ENCODE measurements around the gene GARNL3. TPM values are rescaled to one million over a fixed set of nuclear protein-coding genes. Genes with fewer than 3 reads are reported as not detected.

The GARNL3 gene
- total RNA-seq, 2 donors from 2014 or later = 34.2 to 34.4 TPM

GRCh38 chr9:127417131-127418036 is 152.8 kb downstream of the GARNL3 start:
- H3K9me3 ChIP-seq = no peaks in the 10 kb centered on the region
- H3K4me1 ChIP-seq (replicated peaks) = no peaks in the 10 kb centered on the region
- TF ChIP-seq POLR2AphosphoS5 (IDR thresholded peaks at IDR 0.05) (no peak), POLR2A (IDR thresholded peaks at IDR 0.05) (no peak), CTCF (IDR thresholded peaks at IDR 0.05) (no peak)
- peak; percentile 36 for DNase-seq (ENCODE audit: low spot score)
- H3K4me3 ChIP-seq = no peak overlapping the region
- 68% methylated on average over 14 of the region's 15 CpGs for WGBS
- H3K27ac ChIP-seq = no peak overlapping the region
- H3K36me3 ChIP-seq = no peaks in the 10 kb centered on the region
- intact Hi-C loops (cut with DNase I) = no loop called here
- no peaks in the 10 kb centered on the region for H3K27me3 ChIP-seq (replicated peaks; ENCODE audit: insufficient read depth)

DNA sequence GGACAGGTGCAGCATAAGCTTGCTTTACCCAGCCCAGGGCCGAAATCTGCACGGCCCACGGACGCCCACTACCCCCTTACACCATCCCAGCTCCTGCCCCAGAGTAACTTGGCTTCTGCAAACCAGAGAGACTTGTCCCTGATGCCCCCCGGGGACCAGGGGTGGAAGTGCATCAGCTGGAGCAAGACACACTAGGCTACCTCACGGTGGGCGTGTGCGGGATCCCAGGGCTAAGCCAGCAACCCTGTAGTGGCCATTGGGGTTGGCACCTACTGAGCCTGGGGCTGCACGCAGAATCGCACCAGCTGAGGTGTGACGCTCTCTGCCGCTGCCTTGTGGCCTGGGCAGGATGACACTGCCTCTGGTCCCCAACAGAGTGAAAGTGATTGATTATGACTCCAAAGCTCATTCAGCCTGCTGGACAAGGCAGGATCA is 153.5 kb downstream of the GARNL3 start:
- no peaks in the 10 kb centered on the region for H3K36me3 ChIP-seq
- no peaks in the 10 kb centered on the region for H3K27me3 ChIP-seq (replicated peaks; ENCODE audit: insufficient read depth)
- no peak for DNase-seq (ENCODE audit: low spot score)
- intact Hi-C loops (cut with DNase I) = no loop called here
- no peak for TF ChIP-seq CTCF (IDR thresholded peaks at IDR 0.05)
- no peak overlapping the region for H3K4me3 ChIP-seq
- H3K9me3 ChIP-seq = no peaks in the 10 kb centered on the region
- peaks cover 4% of the 10 kb centered on the region for H3K4me1 ChIP-seq (replicated peaks)
- H3K27ac ChIP-seq = no peak overlapping the region
- WGBS = 77% methylated on average over 9 of the region's 12 CpGs

DNA sequence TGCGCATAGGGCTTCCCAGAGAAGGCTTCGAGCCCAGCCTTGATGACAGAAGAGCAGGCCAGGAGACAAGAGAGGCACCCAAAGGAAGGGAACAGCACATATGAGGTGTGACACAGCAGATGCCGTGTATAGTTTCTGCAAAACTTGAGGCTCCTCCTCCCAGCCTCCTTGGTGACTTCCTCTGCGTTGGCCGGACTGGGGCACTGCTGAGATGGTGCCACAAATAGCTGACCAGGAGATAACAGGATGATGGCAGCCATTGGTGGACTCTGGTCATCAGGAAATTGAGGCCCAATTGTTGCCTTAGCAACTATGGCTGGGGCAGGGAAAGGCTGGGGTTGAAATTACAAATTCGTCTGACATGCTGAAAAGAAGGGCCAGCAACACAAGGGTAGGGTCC is 154.8 kb downstream of the GARNL3 start:
- H3K27ac ChIP-seq = no peak overlapping the region
- WGBS = 79% methylated on average over 6 of the region's 6 CpGs
- TF ChIP-seq POLR2AphosphoS5 (IDR thresholded peaks at IDR 0.05) = no peak
- no peak for DNase-seq (ENCODE audit: low spot score)
- H3K4me3 ChIP-seq = no peak overlapping the region
- intact Hi-C loops (cut with DNase I) = no loop called here
- peaks cover 4% of the 10 kb centered on the region for H3K4me1 ChIP-seq (replicated peaks)
- no peaks in the 10 kb centered on the region for H3K9me3 ChIP-seq
- H3K36me3 ChIP-seq = no peaks in the 10 kb centered on the region
- no peaks in the 10 kb centered on the region for H3K27me3 ChIP-seq (replicated peaks; ENCODE audit: insufficient read depth)

- H3K27ac ChIP-seq = no peak overlapping the region
- 87% methylated on average over 7 of the region's 7 CpGs for WGBS
- H3K36me3 ChIP-seq = no peaks in the 10 kb centered on the region
- no peak for DNase-seq (ENCODE audit: low spot score)
- intact Hi-C loops (cut with DNase I) = no loop called here
- no peak overlapping the region for H3K4me3 ChIP-seq
- no peak for TF ChIP-seq CTCF (IDR thresholded peaks at IDR 0.05)
- H3K9me3 ChIP-seq = no peaks in the 10 kb centered on the region
- H3K4me1 ChIP-seq (replicated peaks) = peaks cover 13% of the 10 kb centered on the region
- H3K27me3 ChIP-seq (replicated peaks; ENCODE audit: insufficient read depth) = no peaks in the 10 kb centered on the region
Observed at GRCh38 chr9:127421057-127421456, 156.5 kb downstream of the GARNL3 start.

DNA sequence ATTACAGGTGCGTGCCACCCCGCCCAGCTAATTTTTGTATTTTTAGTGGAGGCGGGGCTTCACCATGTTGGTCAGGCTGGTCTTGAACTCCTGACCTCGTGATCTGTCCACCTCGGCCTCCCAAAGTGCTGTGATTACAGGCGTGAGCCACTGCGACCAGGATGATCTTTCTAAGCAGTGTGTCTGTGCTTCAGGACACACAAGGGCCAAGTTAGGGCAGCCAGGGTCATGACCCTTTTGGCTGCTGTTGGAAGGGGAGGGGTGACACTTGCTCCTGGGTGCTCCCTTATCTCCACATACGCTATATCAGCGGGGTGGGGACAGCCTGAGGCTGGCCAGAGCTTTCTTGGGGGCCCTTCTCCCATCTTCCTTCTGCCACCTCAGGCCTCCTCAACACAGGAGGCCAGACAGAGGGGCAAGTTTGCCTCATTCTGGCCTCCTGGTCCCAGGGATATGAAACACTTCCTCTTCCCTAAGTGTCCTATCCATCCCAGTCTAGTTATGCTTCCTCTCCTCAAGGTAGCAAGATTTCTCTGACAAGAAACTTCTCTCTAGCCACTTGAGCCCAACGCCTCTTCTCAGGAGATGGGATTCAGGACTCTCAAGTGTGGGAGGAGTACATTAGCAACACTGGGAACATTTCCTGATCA is 157.7 kb downstream of the GARNL3 start:
- DNase-seq (ENCODE audit: low spot score) = no peak
- Histone ChIP-seq H3K4me3 (no peak overlapping the region), H3K9me3 (no peaks in the 10 kb centered on the region), H3K4me1 (replicated peaks) (peaks cover 14% of the 10 kb centered on the region), H3K27ac (no peak overlapping the region), H3K27me3 (replicated peaks; ENCODE audit: insufficient read depth) (no peaks in the 10 kb centered on the region), H3K36me3 (no peaks in the 10 kb centered on the region)
- 95% methylated on average over 10 of the region's 10 CpGs for WGBS
- TF ChIP-seq CTCF (IDR thresholded peaks at IDR 0.05) = no peak
- TF ChIP-seq POLR2AphosphoS5 (IDR thresholded peaks at IDR 0.05) = no peak
- TF ChIP-seq POLR2A (IDR thresholded peaks at IDR 0.05) = no peak
- intact Hi-C loops (cut with DNase I) = no loop called here
